Measurements from ENCODE around the gene BPIFB3. TPM values are rescaled to one million over a fixed set of nuclear protein-coding genes. Genes with fewer than 3 reads are reported as not detected.

Gene BPIFB3
- total RNA-seq, 4 donors from 2014 or later, result not detected

DNA sequence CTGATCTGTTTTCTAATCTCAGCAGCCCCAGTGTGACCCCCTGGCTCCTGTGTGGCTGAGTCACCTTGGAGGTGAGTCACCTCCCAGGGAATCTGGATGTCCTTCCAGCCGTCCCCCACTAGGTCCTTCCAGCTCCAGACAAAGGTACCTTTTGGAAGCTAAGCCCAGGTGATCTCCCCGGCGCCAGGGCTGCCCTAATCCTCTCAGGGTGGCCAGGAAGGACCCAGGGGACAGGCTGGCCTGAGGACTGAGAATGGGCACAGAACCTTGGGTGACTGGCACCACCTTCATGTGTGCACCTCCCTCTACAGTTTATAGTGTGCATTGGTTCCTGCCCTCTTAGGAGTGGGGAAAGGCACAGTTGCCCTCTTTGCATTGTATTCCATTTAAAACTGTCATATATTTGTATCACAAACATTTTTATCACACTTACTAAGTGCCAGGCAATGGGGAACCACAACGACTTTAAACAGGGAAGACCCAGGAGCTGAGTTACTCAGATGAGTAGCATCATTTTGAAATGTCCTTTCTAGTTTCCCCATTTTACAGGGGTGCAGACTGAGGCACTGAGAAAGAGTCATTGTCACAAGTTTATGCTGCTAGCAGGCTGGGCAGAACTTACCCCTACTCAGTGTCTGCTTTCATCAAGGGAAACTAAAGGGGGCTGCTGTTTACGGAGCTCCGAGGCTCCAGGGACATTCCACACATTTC is 23.1 kb downstream of the BPIFB3 start:
- Histone ChIP-seq H3K4me3 (no peak overlapping the region), H3K27ac (replicated peaks in 1 of 4) (no peak overlapping the region), H3K9me3 (no peaks in the 10 kb centered on the region), H3K27me3 (peaks cover 0 to 39% (median 0%) of the 10 kb centered on the region in 4 donors), H3K36me3 (no peaks in the 10 kb centered on the region), H3K4me1 (no peaks in the 10 kb centered on the region)
- intact Hi-C loops (cut with DNase I), result no loop called here
- no peak for TF ChIP-seq POLR2A (IDR thresholded peaks at IDR 0.05; ENCODE audit: low read depth)
- TF ChIP-seq POLR2AphosphoS5 (IDR thresholded peaks at IDR 0.05), result no peak
- no peak for TF ChIP-seq EP300 (IDR thresholded peaks at IDR 0.05)
- TF ChIP-seq, protein P1, sequence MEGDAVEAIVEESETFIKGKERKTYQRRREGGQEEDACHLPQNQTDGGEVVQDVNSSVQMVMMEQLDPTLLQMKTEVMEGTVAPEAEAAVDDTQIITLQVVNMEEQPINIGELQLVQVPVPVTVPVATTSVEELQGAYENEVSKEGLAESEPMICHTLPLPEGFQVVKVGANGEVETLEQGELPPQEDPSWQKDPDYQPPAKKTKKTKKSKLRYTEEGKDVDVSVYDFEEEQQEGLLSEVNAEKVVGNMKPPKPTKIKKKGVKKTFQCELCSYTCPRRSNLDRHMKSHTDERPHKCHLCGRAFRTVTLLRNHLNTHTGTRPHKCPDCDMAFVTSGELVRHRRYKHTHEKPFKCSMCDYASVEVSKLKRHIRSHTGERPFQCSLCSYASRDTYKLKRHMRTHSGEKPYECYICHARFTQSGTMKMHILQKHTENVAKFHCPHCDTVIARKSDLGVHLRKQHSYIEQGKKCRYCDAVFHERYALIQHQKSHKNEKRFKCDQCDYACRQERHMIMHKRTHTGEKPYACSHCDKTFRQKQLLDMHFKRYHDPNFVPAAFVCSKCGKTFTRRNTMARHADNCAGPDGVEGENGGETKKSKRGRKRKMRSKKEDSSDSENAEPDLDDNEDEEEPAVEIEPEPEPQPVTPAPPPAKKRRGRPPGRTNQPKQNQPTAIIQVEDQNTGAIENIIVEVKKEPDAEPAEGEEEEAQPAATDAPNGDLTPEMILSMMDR (IDR thresholded peaks at IDR 0.05), result no peak
- no peak for DNase-seq (ENCODE audit: extremely low spot score)
- WGBS, result 62% methylated on average over 6 of the region's 6 CpGs

DNA sequence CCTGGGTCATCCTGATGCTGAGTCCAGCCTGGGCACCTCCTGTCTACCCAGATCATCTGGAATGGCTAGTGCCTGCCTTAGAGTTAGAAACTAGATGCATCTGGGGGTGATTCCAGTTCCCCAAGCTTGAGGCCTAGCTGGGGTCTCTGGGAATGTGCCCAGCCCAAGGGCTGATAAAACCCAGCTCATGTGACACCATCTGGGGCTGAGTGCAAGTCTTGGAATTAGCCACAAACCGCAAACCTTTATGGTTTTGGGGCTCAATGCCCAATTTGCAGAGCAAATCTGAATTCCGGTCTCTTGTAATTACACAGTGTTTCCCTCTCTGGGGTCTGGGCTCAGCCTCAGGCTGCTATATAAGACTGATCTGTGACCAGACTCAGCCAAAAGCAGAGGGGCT is 25.6 kb downstream of the BPIFB3 start, which contains the start of gene BPIFB4:
TSS of gene BPIFB4 (plus strand) at position 385 of the 400 bp plus-strand sequence. CDS start 1,884 bp downstream, outside the sequence.
- no peaks in the 10 kb centered on the region for H3K4me1 ChIP-seq
- TF ChIP-seq EP300 (IDR thresholded peaks at IDR 0.05), result no peak
- TF ChIP-seq POLR2AphosphoS5 (IDR thresholded peaks at IDR 0.05), result no peak
- TF ChIP-seq, protein P1 (IDR thresholded peaks at IDR 0.05), result no peak
- no peak for TF ChIP-seq POLR2A (IDR thresholded peaks at IDR 0.05; ENCODE audit: low read depth)
- intact Hi-C loops (cut with DNase I), result no loop called here
- H3K4me3 ChIP-seq, result no peak within 1 kb of the TSS
- no peak within 1 kb of the TSS for H3K27ac ChIP-seq (replicated peaks in 1 of 4)
- H3K36me3 ChIP-seq, result no peaks in the 10 kb centered on the region
- 100% methylated on average over 1 of the region's 2 CpGs for WGBS
- H3K9me3 ChIP-seq, result no peaks in the 10 kb centered on the region
- peaks cover 0 to 45% (median 0%) of the 10 kb centered on the region in 4 donors for H3K27me3 ChIP-seq
- DNase-seq (ENCODE audit: extremely low spot score), result no peak

DNA sequence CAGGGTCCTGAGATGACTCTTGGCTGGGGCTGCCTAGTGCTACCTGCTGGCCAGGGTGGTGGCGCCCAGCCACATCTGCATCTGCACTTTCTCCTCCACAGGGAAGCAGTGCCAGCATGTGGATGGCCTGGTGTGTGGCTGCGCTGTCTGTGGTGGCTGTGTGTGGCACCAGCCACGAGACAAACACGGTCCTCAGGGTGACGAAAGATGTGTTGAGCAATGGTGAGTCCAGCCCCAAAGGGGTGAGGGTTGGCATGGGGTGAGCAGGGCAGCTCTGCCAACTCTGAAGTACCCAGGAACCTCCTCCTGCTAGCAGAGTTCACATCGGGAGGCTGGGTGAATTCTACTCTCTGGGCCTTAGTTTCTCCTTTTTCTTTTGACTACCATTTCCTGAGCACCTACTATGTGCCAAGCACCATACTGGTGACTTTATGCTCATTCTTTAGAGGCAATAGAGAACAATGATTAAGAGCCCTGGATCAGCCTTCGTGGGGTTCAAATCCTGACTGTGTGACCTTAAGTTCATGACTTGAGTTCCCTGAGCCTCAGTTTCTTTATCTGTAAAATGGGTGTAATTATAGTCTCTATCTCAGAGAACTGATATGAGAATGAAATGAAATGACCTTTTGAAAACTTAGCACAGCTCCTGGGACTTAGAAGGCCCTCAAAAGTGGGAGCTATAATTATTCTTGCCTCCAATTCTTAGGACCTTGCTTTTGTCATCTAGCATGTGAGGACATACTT is 27.9 kb downstream of the BPIFB3 start:
- no peak overlapping the region for H3K27ac ChIP-seq (replicated peaks in 1 of 4)
- WGBS, result 80% methylated on average over 5 of the region's 7 CpGs
- H3K4me3 ChIP-seq, result no peak overlapping the region
- no peaks in the 10 kb centered on the region for H3K9me3 ChIP-seq
- H3K4me1 ChIP-seq, result no peaks in the 10 kb centered on the region
- intact Hi-C loops (cut with DNase I), result no loop called here
- peaks cover 0 to 26% (median 0%) of the 10 kb centered on the region in 4 donors for H3K27me3 ChIP-seq
- DNase-seq (ENCODE audit: extremely low spot score), result no peak
- TF ChIP-seq EP300 (IDR thresholded peaks at IDR 0.05) (no peak), POLR2AphosphoS5 (IDR thresholded peaks at IDR 0.05) (no peak), POLR2A (IDR thresholded peaks at IDR 0.05; ENCODE audit: low read depth) (no peak)
- TF ChIP-seq, protein P1 (IDR thresholded peaks at IDR 0.05), result no peak
- no peaks in the 10 kb centered on the region for H3K36me3 ChIP-seq

DNA sequence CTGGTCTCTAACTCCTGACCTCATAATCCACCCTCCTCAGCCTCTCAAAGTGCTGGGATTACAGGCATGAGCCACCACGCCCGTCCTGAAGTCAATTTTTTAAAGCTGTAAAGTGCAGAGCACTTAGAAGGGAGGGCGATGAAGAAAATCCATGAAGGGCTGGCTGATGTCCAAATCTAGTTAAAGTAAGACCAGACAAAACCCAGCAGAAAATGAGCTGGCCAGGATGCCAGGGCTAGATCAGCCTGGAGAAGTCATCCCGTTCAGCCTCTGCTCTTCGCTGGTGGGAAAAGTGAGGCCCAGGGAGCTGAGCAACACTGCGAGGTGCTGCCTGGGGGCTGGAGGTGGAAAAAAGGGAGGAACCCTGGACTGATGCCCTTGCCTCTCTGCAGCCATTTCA is 28.8 kb downstream of the BPIFB3 start:
- Histone ChIP-seq H3K27ac (replicated peaks in 1 of 4) (no peak overlapping the region), H3K27me3 (peaks cover 0 to 17% (median 0%) of the 10 kb centered on the region in 4 donors), H3K36me3 (no peaks in the 10 kb centered on the region), H3K9me3 (no peaks in the 10 kb centered on the region), H3K4me3 (no peak overlapping the region), H3K4me1 (no peaks in the 10 kb centered on the region)
- DNase-seq (ENCODE audit: extremely low spot score), result no peak
- 54% methylated on average over 6 of the region's 6 CpGs for WGBS
- TF ChIP-seq, protein P1 (IDR thresholded peaks at IDR 0.05), result no peak
- intact Hi-C loops (cut with DNase I), result no loop called here
